NCI-H1417 (cell line): ENCODE data around the gene RAD54L2.
"Not testable (repeated sequence)": the region's sequence is repeated elsewhere in the genome, so short reads cannot be mapped to it uniquely, and the experiment has no call there.

Experiments
- DNase-seq, 3 experiments: peaks; one replicate each; lab custom pipeline; 2025; lab: John Stamatoyannopoulos, UW

RAD54L2 gene

DNA sequence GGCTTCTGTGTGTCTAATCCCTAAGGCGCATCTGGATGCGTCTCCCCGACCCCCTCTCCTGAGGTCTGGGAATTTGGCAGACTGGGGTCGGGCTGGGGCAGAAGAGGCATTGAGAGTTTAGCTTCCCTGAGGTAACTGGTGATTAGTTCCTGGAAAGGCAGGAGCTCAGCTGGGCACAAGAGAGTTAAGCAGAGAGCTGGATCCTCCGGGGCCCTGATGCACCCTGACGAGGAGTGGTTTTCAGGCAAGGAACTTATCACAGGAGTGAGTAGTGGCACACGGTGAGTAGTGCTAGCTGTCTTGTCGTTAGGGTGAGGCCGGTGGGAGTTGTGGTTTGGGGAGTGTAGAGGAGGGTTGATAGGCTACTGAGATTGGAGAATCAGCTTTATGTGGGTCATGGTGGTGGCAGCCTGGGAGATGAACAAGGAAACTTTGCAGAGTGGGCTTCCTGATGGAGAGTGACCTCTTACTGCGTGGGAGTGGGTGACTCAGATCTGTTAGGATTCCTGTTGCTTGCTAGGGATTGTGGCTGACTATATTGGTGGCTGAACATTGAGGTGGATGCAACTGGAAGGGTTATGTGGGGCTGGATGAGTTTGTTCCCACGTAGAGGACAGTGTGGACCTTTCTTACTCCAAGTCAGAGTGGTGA lies 897 bp downstream of the RAD54L2 start:
- peak in 2 of 3 experiments; percentile 34 to 38 for DNase-seq

DNA sequence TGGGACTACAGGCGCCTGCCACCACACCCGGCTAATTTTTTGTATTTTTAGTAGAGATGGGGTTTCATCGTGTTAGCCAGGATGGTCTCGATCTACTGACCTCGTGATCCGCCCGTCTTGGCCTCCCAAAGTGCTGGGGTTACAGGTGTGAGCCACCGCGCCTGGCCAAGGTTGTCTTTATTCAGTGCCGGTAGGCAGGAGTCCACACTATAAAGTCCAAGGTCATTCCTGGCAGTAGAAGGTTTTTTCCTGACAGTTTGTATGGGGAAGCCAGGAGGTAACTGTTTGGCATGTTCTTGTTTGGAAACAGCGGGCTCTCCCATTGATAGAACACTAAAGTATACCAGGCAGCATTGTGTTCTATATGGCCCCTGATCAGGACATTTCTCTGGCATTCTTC lies 4.1 kb downstream of the RAD54L2 start:
- DNase-seq, result not testable (repeated sequence)

GRCh38 chr3:51544011-51544775 lies 5.7 kb downstream of the RAD54L2 start:
- DNase-seq, result no peak

GRCh38 chr3:51547274-51547673 lies 8.8 kb downstream of the RAD54L2 start:
- DNase-seq, result no peak

GRCh38 chr3:51549311-51549710 lies 10.8 kb downstream of the RAD54L2 start:
- DNase-seq, result no peak

DNA sequence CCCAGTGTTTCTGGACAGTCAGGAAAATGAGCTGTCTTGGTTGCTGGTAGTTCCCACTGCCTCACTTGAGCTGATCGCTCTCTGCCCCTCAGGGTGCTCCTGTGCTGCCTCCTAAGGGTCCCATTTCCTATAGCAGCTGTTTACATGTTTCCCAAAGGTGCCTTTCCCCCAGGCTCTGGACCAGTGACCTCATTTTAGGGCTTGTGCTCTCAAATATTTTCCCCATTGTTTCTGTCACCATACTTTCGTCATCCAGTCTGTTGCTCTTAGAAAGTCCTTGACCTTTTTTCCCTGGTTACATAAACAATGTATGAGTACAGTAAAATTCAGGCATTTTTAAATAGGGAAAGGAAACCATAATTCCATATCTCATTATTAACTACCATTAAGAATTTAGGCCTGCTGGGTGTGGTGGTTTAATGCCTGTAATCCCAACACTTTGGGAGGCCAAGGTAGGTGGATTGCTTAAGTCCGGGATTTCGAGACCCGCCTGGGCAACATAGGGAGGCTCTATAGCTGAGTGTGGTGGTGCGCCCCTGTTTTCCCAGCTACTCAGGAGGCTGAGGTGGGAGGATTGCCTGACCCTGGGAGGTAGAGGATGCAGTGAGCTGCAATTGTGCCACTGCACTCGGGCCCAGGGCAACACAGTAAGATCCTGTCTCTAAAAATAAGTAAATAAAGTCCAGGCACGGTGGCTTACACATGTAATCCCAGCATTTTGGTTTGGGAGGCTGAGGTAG lies 11.7 kb downstream of the RAD54L2 start:
- DNase-seq, result no peak

DNA sequence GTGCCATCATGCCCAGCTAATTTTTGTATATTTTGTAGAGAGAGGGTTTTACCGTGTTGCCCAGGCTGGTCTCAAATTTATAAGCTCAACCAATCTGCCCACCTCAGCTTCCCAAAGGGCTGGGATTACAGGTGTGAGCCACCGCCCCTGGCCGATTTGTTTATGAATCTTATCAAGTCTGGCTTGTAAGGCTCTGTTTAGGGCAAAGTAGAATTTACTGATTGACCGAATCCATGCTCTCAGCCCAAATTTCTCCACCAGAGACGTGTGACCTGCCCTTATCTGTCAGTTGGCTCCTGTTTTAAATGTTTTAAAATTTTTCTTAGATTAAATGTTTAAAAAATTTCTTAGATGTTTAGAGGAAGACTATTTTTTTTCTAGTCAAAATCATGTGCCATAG lies 19.5 kb downstream of the RAD54L2 start:
- no peak for DNase-seq

GRCh38 chr3:51559411-51559888 lies 20.9 kb downstream of the RAD54L2 start:
- peak in 2 of 3 experiments; percentile 4 to 53 for DNase-seq

DNA sequence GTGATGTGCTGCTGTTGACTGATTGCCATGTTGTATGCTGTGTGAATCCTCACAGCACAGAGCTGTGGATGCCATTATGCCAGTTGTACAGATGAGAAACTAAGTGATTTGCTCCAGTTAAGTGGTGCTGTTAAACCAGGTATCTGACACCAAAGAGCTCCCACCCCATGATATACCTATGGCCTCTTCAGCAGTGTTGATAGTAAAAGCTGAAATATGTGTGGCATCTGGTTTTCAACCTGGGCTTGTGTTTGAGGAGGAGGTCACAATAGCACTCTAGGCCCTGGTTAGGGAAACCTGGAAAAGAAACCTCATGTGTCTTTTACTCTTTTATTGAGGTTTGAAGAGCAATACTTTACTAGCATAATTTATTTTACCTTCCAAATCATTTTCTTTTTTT lies 21.4 kb downstream of the RAD54L2 start:
- peak in 1 of 3 experiments; percentile 9 for DNase-seq

GRCh38 chr3:51562403-51562802 lies 23.9 kb downstream of the RAD54L2 start:
- not testable (repeated sequence) for DNase-seq

- DNase-seq, result peak in 1 of 3 experiments; percentile 1
Measured at GRCh38 chr3:51568036-51568435, 29.5 kb downstream of the RAD54L2 start.

DNA sequence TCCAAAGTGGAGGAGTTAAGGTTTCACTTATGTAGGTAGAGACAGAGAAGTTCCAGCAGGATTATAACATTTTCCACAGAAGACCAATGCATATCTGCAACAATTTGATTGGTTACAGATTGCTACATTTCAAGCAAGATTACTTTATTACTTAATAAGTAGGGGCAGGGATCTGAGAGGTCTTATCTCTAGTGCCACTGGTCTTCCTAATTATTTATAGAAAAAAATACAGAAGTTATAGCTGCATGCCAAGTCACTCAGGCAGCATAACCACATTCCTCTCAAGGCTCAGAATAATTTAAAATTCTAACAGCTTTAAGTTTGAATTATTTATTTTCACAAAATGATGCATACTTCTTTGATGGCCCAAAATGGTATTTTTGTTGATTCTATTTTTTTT lies 30.5 kb downstream of the RAD54L2 start:
- no peak for DNase-seq

- DNase-seq, result no peak
Measured at GRCh38 chr3:51578238-51578637, 39.7 kb downstream of the RAD54L2 start.

DNA sequence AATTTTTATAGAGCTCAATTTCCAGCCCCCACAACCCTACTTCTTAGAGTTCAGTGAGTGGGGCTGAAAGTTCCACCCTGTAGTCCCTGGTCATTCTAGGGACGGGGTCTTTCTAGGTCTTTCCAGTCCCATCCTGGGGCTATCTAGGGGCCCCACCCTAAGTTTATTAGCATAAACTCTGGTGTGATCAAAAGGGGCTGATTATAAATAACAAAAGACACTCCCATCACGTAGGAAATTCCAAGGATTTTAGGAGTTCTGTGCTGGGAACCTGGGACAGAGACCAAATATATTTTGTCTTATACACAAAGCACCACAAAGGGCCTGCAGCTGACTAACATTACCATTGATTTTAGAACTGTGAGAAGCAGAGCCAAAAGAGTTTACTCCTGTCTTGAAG lies 41.9 kb downstream of the RAD54L2 start:
- no peak for DNase-seq

DNA sequence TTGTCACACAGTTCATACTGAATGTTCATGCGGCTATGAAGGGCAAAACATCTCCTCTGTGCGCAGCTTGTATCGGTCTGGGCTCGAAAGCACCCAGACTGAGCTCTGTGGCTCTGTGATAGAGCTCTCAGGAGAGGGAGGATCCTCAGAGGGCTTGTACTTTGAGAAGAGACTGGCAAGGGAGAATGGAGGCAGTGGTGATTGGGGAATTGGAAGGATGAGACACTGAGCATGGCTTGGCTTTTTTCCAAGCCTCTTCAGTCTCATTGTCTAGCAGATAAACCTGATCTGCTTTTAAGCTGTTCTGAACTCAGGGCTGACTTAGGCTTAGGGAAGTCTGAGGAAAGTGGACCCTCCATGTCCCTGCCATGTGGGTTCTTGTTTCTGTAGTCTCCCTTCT lies 43.0 kb downstream of the RAD54L2 start:
- DNase-seq, result peak in 2 of 3 experiments; percentile 4 to 76

- peak in 1 of 3 experiments; percentile 39 for DNase-seq
Measured at GRCh38 chr3:51585197-51585596, 46.7 kb downstream of the RAD54L2 start.

- DNase-seq, result peak in 1 of 3 experiments; percentile 21
Measured at GRCh38 chr3:51585871-51586270, 47.4 kb downstream of the RAD54L2 start.
